Activated gamma-delta T cell treated with Interleukin-2 at 50 U/mL for 16 hours (primary cell): ENCODE results near the gene CACNA1C.
"Not testable (repeated sequence)": the region's sequence is repeated elsewhere in the genome, so short reads cannot be mapped to it uniquely, and the experiment has no call there.

Experiments
- DNase-seq: peaks from one replicate; pipeline ENCODE4 v3.0.0-alpha.2; 2020

CACNA1C gene

DNA sequence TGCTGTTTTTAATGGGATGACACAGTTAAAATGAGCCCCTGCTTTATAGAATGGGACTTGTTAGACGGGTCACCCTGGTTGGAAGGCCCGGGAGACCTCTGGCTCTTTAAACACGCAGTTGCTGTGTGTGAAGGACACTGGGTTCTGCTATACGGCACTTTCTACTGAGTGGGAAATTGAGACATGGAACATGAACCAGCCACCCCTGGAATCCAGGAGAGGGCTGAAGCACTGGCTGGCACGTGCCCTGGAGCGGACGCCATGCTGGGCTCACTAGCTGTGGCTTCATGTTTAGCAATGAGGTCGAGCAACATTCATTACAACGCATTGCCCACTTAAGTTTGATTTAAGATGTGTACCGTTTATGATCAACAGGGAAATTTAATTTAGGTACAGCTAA, 23.9 kb downstream of the CACNA1C start:
- no peak for DNase-seq

DNA sequence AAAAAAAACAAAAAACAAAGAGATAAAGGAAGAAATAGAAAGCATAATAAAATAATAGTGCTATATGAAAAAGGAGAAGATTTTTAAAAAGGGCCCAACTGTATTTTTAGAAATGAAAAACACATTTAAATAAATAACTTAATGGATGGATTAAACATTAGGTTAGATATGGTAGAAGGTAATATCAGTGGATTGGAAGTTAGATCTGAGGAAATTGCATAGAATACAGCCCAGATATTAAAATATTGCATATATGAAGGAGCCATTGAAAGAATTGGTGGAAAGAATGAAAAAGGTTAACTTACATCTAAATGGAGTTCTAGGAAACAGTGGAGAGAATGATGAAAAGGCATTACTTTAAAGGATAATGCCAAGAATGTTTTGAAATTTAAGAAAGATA, 27.8 kb downstream of the CACNA1C start:
- DNase-seq = no peak

DNA sequence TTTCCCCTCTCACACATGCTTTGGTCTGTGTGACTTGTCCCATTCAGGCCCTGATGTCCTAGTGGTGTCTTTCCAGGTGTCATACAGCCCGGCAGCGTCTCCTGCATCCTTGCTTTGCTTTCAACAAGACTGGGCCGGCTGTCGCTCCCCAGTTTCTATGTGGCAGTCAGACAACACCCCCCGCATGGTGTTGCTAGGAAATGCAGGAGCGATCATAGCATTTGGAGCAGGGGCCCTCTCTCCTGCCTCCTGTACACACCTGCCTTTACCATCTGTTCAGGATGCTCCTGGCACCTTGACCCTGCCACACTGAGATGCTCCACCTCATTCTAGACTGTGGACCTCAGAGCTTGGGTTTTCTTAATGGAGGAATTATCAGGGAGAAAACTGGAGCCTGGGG, 29.5 kb downstream of the CACNA1C start:
- DNase-seq = no peak

DNA sequence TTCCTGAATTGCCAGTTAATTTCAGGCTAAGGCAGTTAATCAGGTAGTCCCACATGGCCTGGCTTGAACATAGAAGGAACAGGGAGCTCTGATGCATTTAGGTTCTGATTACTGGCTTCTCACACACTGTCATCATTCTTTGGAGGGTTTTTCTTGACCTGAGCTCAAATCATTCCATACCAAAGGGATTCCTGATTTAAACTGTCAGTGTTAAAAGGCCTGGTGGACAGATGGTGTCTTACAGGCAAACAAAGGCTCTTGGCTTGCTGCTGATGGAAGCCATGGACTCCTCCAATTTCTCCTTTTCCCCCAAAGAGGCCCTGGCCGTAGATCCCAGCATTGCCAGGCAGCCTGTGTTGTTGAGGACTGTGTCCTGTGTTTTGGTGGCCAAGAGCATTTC, 30.2 kb downstream of the CACNA1C start:
- no peak for DNase-seq

DNA sequence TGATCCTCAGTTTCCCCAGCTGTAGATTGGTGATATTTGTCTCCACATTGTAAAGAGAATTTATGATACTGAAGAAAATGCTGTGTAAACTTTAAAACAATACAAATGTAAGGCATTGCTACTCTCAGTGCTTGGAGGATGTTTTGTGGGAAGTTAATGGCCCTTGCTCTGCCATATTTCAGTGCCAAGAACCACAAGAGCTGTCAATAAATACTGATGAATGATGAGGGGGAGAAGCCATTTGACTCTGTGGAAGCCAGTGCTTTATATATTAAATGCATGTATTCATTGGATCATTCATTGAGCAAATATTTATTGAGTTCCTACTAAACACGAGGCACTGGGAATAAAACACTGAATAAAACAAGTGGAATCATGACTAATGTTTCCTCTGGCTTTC, 30.8 kb downstream of the CACNA1C start:
- DNase-seq = no peak

DNA sequence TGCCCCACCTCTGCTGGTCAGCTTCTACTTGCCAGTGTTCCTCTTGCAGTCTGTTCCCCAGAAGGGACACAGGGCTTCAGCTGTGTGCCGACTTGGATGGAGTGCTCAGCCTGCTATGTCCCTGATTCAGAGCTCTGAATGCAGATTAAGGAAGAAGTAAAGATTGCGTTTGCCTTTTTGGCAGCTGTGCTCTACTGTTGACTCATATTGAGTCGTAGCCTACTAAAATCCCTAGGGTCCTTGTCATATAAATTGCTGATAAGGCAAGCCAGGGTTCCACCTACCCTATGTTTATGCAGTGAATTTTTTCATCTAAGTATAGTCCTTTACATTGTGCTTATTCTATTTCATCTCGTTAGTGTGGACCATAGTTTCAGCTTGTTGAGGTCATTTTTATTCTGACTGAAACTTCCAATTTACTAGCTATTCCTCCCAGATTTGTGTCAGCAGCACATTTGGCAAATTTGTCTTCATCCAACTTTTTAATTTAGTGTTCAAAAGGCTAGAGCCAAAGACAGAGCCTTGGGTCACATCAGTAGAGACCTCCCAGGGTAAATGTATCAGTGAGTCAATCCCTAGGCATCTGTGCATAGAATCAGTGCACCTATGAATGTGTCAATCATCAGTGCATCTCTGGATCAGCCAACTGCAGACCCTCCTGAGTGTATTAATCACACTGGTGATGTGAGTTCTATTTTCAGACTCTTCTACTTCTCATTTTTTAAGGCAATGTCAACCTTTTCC, 31.9 kb downstream of the CACNA1C start:
- DNase-seq = no peak

DNA sequence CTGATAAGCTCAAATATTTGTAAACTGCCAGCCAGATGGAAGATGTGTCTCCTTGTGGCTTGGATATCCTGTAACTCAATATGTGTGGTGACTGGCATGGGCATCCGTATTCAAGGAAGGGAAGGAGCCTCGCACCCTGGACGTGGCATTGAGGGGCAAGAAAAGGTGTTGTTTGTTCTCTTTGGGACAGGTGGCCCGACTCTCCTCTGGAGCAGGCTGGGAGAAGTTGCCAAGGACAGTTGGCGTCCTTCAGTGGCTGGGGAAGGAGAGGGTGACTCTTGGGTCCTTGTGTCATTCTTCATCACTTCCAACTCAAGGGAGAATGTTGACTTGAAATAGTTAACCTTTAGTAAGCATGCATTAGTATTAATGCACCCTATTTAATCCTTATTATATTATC, 39.6 kb downstream of the CACNA1C start:
- DNase-seq = no peak

DNA sequence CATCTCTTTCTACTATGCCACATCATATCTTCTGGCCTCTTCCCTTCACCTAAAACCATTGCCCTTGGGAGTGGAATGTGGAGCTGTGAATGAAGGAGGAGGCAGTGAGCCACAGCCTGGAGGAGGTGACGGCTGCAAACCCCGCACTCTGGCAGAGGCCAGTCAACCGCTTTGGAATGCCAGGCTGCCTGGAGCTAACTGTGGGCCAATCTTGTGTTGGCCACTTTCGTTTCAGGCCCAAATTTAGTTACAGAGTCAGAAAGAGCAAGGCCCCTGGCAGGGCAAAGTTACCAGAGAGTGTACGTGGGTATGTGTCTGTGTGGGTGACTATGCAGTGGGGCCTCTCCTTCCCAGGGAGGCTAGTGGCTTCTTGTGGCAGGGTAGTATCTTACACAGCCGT, 40.1 kb downstream of the CACNA1C start:
- no peak for DNase-seq

DNA sequence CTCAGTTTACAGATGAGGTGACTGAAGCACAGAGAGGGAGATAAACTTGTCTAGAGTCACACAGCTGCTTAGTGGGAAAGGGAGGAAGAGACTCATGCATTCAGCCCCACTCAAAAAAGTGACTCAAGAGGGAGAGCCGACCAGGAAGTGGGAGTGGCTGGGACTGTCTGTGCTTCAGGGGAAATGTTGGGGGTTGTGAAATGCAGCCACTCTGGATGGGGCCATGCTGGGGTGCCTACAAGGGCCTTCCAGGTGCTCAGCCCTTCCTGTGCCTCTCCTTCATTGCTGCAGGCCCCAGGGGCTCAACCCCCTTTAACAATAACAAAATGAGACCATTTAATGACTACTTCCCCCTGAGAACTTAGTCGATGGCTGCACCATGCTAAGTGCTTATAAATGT, 41.8 kb downstream of the CACNA1C start:
- DNase-seq = no peak

DNA sequence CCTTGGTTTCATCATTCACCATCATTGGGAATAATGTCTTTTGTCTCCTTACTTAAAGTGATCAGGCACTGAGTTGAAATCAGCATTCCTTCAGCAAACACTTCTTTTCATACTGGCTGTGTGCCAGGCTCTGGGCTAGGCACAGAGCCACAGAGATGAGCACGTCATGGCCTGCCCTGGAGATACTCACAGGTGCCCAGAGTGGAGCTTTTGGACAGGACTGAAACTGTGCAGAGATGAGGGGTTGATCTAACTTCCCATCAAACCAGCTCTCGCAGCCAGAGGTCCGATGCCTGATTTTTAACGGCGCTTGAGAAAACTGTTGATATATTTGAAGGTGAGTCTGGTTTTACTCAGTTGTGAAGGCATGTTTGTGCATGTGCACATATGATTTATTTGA, 43.1 kb downstream of the CACNA1C start:
- no peak for DNase-seq

DNA sequence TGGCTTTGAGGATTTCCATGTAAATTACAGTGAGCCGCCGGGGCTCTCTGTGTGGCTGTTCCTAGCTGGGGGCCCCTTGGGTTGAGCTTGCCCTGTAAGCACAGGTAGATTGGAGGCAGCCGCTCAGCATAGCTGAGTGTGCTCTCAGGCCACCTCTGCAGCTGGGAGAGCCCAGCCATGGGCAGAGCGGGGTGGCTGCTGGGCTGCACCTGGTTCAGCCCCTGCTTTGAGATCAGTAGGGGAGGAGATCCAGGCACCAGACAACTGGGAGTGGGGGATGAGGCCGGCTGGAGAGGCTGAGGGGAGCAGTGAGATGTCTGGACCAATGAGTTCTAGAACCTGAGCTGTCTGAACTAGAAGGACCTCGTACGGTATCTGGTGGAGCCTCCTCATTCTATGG, 44.8 kb downstream of the CACNA1C start:
- DNase-seq = no peak

DNA sequence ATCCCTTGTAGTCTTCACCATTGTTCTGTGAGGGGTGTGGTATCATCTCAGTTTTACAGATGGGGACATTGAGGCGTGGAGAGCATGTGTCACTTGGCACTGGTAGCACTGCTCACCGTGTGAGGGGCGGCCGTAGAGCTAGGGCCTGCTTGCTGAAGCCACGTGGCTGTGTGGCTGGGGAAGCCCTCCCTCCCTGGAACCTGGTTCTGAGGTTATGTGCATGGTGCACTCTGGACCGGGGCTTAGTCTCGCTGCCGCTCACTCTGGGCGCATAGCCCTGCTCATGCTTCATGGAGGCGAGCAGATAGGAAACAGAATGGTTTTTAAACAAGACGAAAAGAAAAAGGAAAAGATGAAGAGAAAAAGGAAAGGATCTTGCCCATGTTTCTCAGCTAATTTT, 46.1 kb downstream of the CACNA1C start:
- DNase-seq = no peak

DNA sequence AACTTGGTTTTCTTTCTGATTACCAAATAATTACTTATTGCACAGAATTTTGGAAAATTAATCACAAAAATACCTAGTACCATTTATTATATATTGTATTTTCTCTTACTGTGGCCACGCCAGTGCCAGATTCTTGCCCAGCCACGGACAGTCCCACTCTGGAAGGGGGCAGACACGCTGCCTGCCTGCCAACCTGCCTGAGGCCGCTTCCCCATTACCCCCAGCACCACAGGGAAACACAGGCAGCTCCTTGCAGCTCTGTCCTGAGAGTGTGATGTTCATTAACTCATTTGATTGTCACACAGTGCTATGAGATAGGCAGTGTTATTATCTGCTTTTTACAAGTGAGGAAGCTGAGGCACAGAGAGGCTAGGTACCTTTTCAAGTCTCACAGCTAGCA, 46.8 kb downstream of the CACNA1C start:
- no peak for DNase-seq

DNA sequence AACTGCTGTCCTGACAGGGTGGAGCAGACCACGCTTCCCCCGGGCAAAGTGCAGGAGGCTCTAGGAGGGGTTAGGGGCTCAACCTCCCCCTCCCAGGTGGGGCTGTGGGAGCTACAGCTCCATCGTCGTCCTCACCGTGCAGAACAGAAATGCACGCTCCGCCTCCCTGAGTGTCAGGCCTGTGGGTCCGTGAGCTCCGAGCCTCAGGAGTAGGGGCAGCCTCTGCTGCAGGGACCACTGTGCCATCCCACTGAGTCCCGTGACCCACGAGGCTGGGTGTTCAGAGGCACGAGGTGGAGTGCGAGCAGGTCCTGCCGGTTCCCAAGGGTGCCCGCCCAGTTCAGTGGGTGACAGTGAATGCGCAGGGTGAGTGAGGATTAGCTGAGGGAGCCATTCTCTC, 48.6 kb downstream of the CACNA1C start:
- DNase-seq = no peak

DNA sequence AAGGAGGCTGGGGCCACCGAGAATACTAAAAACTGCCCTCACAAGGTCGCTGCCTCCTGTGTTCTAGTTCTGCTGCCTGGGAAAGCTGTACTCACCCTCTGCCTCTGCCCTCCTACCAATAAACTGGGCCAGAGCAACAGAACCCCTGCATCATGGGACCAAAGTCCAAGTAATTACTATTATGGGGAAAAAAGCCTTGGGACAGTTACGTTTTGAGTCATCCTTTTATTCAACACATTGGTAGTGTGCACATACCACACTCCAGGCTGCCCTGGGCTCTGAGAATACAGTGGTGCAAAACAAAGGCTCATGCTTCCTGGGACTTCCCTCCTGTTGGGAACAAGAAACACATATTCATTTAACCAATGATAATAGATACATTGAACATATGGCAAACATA, 49.0 kb downstream of the CACNA1C start:
- no peak for DNase-seq

DNA sequence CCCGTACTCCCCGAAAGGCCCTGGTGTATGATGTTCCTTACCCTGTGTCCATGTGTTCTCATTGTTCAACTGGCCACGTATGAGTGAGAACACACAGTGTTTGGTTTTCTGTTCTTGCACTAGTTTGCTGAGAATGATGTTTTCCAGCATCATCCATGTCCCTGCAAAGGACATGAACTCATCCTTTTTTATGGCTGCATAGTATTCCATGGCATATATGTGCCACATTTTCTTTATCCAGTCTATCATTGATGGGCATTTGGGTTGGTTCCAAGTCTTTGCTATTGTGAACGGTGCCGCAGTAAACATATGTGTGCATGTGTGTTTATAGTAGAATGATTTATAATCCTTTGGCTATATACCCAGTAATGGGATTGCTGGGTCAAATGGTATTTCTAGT, 49.9 kb downstream of the CACNA1C start:
- DNase-seq = not testable (repeated sequence)

DNA sequence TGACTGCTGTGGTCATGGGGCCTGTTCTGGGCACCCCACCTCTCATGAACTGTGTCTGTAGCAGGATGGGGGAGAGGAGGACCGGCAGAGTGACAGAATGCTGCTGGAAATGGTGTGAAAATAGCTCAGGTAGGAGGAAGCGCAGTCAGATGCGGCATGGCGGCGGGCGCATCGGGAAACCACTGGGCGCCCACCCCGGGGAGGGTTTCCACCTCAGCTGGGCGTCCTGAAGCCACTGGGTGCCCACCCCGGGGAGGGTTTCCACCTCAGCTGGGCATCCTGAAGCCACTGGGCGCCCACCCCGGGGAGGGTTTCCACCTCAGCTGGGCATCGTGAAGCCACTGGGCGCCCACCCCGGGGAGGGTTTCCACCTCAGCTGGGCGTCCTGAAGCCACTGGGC, 52.6 kb downstream of the CACNA1C start:
- DNase-seq = not testable (repeated sequence)

DNA sequence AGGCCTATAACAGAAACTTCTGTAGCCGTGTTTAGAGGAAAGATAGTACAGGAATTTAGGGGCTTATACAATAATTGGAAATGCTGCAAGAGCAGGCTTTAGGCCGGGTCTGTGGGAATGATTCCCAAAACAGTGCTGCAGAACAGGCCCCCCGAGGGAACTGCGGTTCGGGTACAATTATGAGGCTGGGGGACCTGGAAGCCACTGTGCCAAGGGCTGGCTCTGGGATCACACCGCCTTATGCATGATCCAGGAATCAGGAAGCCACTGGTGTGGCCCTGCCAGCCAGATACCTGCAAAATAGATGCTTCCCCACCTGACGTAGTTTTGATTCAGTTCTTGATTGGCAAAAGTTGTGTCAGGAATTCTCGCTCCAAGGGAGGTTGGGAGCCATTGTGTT, 55.4 kb downstream of the CACNA1C start:
- no peak for DNase-seq

DNA sequence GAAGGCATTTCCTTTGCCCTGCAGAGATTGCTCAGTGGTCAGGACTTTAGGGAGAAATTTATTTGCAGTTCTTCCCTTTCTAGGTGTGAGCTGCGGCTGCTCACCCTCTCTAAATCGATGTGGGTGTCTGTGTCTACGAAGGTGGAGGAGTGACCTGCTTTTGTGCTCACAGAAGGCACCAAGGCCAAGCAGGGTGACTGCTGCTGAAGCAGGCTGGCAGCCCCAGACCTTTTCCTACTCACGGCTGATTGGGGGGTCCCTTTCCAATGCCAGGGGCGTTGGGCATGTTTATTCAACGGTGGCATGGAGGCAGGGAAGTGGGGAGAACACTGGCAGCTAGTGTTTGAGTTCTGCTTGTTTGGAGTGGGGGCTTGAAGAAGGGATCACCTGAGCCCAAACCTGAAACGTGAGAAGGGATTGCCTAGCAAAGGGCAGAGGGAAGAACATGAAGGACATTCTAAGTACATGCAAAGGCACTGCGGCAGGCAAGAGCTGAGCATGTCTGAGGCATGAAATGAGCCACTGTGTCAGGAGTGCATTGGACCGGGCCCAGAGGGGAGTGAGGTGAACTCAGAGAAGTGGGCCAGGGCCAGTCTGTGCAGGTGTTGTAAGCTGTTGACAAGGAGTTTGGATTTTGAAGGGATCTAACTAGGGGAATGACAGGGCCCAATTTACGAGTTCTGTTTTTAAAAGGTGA, 56.3 kb downstream of the CACNA1C start:
- no peak for DNase-seq

DNA sequence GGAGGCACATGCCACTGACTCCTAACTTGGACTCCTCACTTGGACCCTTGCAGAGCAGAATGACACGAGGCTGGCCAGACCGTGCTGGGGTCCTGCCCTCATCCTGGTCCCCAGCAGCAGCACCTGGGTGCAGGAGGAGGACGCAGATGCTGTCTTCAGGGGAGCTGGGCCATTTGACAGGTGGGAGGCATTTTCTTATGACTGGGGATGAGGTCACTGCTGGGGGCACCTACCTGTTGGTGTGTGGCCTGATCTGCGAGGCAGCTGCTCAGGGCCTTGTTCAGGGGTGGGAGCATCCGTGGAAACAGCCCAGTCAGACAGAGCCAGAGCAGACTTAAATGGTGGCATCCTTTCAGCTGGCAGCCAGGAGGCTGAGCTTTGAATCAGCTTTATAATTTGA, 57.3 kb downstream of the CACNA1C start:
- DNase-seq = no peak

DNA sequence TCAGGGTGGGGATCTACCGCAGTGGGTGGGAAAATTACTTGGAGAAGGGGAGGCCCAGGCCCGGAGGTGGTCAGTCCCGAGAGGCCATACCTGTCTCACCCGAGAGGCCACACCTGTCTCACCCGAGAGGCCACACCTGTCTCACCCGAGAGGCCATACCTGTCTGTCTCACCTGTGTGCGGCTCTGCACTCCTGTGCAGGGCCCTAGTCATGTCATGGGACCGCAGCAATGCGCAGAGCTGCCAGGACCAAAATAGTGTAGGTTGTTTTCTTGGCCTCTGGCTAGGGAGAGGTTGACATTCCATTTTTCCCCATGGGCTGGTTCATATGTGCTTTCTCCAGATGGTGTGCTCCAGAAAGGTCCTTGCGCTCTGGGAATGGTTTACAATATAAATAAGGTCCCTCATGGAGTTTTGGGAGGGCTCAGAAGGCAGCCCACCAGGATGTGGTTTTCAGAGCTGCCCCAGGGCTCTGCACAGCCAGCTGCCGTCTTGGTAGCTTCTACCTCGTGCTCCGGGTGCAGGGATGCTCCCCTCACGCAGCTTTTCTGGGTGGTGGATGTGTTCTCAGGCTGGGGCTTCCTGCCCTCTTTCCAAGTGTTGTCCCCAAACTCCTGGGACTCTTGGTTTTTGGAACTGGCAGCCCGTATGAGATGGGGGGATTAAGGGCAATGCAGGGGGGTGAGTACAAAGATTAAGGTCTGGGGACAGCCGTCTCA, 58.2 kb downstream of the CACNA1C start:
- DNase-seq = no peak

DNA sequence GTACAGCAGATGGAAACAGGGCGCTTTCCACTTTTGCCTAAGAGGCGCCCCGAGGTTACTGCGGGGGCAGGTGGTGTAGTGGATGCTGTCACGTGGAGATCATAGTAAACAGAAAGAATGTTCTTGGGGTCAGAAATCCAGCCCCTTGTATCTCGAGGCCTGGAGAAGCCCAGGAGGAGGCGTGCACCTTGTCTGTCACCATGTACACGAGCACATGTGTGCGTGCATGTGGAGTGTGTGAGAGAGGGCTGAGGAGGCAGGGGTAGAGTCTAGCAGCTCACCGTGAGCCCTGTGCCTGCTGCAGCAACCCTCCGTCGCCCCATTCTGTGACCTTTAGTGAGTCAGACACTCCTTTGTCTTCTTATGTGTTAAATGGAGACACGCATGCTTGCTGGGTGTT, 59.0 kb downstream of the CACNA1C start:
- no peak for DNase-seq

DNA sequence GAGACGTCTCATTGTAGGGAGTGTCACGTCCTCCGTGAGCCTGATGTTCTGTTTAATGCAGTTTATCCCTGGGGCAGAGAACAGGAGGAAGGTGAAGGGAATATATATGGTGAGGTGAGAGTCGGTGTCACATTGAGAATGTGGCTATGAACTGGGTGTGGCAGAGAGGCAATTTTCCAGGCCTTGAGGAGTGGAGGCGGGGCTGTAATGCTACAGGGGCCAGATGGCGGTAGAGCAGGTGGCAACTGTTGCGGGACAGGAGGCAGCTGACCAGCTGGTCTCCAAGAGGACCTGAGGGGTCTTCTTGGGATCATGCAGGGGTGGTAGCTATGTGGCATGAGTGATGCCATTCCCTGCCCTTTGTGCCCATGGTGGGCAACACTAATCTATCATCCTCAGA, 59.6 kb downstream of the CACNA1C start:
- DNase-seq = no peak
